IMR-90 (cell line): Measurements from ENCODE around the gene PRR19. TPM values are rescaled to one million over a fixed set of nuclear protein-coding genes. Genes with fewer than 3 reads are reported as not detected.

Experiments
- ATAC-seq: fragments of 200-7000 bp; cut with Tn5 transposase; 2 replicates; pipeline ENCODE4 v1.9.1; 2020; ENCODE audit warnings: low read depth, mild to moderate bottlenecking, moderate library complexity
- BruUV-seq: library from RNA; stranded (reverse); fragments of 400-500 nt; replicated peaks from 2 replicates; lab custom pipeline; 2021; lab: Mats Ljungman, UMichigan
- CTCF ChIA-PET: fragments of 300-600 bp; formaldehyde crosslinking; extraction: SDS; loops from one replicate; lab custom pipeline; 2021; ENCODE audit warnings: antibody characterized with exemption; lab: Yijun Ruan, JAX
- POLR2A ChIA-PET: fragments of 300-600 bp; sonication (Branson Sonifier 250); formaldehyde crosslinking; loops from one replicate; lab custom pipeline; 2022; ENCODE audit warnings: antibody characterized with exemption; ENCODE audit not compliant: unreplicated experiment; lab: Charles Lee
- DNase-seq: peaks from one replicate; pipeline ENCODE4 v3.0.0; 2013
- H2AFZ ChIP-seq: replicated peaks from 2 replicates; pipeline ENCODE3; 2013; ENCODE audit warnings: low read length, mild to moderate bottlenecking; ENCODE audit not compliant: poor library complexity
- H2AK5ac ChIP-seq: 2 replicates; pipeline ENCODE4 v1.6.1; 2013; ENCODE audit warnings: low read depth, low read length, inconsistent platforms
- H2AK9ac ChIP-seq: replicated peaks from 2 replicates; pipeline ENCODE3; 2013; ENCODE audit warnings: mild to moderate bottlenecking, low read depth, low read length, moderate library complexity; ENCODE audit not compliant: poor library complexity
- H2BK120ac ChIP-seq: 2 replicates; pipeline ENCODE4 v1.6.1; 2013; ENCODE audit warnings: low read depth, low read length, inconsistent platforms
- H2BK15ac ChIP-seq: 3 replicates; pipeline ENCODE4 v1.6.1; 2013; ENCODE audit warnings: low read depth, low read length, inconsistent platforms
- H2BK20ac ChIP-seq: 2 replicates; pipeline ENCODE4 v1.6.1; 2013; ENCODE audit warnings: low read depth, mild to moderate bottlenecking, inconsistent platforms, low read length, moderate library complexity
- H2BK5ac ChIP-seq: 2 replicates; pipeline ENCODE4 v1.6.1; 2013; ENCODE audit warnings: mild to moderate bottlenecking, low read depth, low read length, inconsistent platforms; ENCODE audit not compliant: poor library complexity, severe bottlenecking
- H3K14ac ChIP-seq: replicated peaks from 2 replicates; pipeline ENCODE4 v1.6.1; 2013; ENCODE audit warnings: low read depth, low read length, inconsistent platforms
- H3K18ac ChIP-seq: 2 replicates; pipeline ENCODE4 v1.6.1; 2013; ENCODE audit warnings: low read depth, low read length, control low read depth
- H3K23ac ChIP-seq: 2 replicates; pipeline ENCODE4 v1.6.1; 2013; ENCODE audit warnings: low read depth, low read length, inconsistent platforms
- H3K27ac ChIP-seq: 2 replicates; pipeline ENCODE4 v1.5.1; 2013; ENCODE audit warnings: mild to moderate bottlenecking, control low read depth, low read length; ENCODE audit not compliant: insufficient read depth
- H3K27me3 ChIP-seq: 2 replicates; pipeline ENCODE4 v1.6.1; 2013; ENCODE audit warnings: low read length; ENCODE audit not compliant: control insufficient read depth, insufficient read depth
- H3K36me3 ChIP-seq: 2 replicates; pipeline ENCODE4 v1.6.1; 2013; ENCODE audit warnings: low read length, mixed read lengths; ENCODE audit not compliant: control insufficient read depth, insufficient read depth
- H3K4ac ChIP-seq: 2 replicates; pipeline ENCODE4 v1.6.1; 2013; ENCODE audit warnings: low read depth, low read length, inconsistent platforms
- H3K4me1 ChIP-seq: 2 replicates; pipeline ENCODE4 v1.6.1; 2013; ENCODE audit warnings: low read length, mixed read lengths; ENCODE audit not compliant: control insufficient read depth, insufficient read depth
- H3K4me2 ChIP-seq: 2 replicates; pipeline ENCODE4 v1.6.1; 2013; ENCODE audit warnings: low read depth, mild to moderate bottlenecking, control low read depth, low read length, moderate library complexity
- H3K4me3 ChIP-seq: 2 replicates; pipeline ENCODE4 v1.5.1; 2013; ENCODE audit warnings: low read depth, mild to moderate bottlenecking, control low read depth, low read length, moderate library complexity; ENCODE audit not compliant: insufficient read depth
- H3K56ac ChIP-seq: 2 replicates; pipeline ENCODE4 v1.6.1; 2013; ENCODE audit warnings: low read length, inconsistent platforms; ENCODE audit not compliant: insufficient read depth; ENCODE audit errors: extremely low read depth
- H3K79me1 ChIP-seq, 2 experiments: 2 replicates each; pipeline ENCODE4 v1.6.1; 2013; ENCODE audit warnings: low read length in 2 of 2, inconsistent platforms in 1 of 2, low read depth in 1 of 2
- H3K9ac ChIP-seq: 2 replicates; pipeline ENCODE4 v1.6.1; 2013; ENCODE audit warnings: low read depth, low read length, control low read depth
- H3K9me1 ChIP-seq: 2 replicates; pipeline ENCODE4 v1.6.1; 2013; ENCODE audit warnings: low read length, inconsistent platforms; ENCODE audit not compliant: insufficient read depth
- H3K9me3 ChIP-seq: 2 replicates; pipeline ENCODE4 v1.6.1; 2013; ENCODE audit warnings: low read length; ENCODE audit not compliant: control insufficient read depth, insufficient read depth
- H4K20me1 ChIP-seq: 2 replicates; pipeline ENCODE4 v1.6.1; 2013; ENCODE audit warnings: low read length, inconsistent platforms; ENCODE audit not compliant: insufficient read depth
- H4K5ac ChIP-seq: 2 replicates; pipeline ENCODE4 v1.6.1; 2013; ENCODE audit warnings: mild to moderate bottlenecking, low read depth, low read length, control low read depth
- H4K8ac ChIP-seq, 2 experiments: 2 replicates each; pipeline ENCODE4 v1.6.1; 2013; ENCODE audit warnings: low read depth in 2 of 2, low read length in 2 of 2, control low read depth in 1 of 2, inconsistent platforms in 1 of 2
- H4K91ac ChIP-seq: 2 replicates; pipeline ENCODE4 v1.6.1; 2013; ENCODE audit warnings: low read depth, low read length, inconsistent platforms; ENCODE audit not compliant: insufficient read depth
- FOS ChIP-seq: fragments of 150-350 bp; IDR thresholded peaks from 2 replicates; pipeline ENCODE4 v1.6.1; 2016; ENCODE audit warnings: low read depth, low read length
- MAZ ChIP-seq: IDR thresholded peaks from 2 replicates; pipeline ENCODE4 v1.6.1; 2012; ENCODE audit warnings: low read depth, mild to moderate bottlenecking, low read length, improper control_type of control experiment, moderate library complexity, borderline replicate concordance
- NFE2L2 ChIP-seq: fragments of 150-350 bp; IDR thresholded peaks from 2 replicates; pipeline ENCODE4 v1.6.1; 2016; ENCODE audit warnings: low read depth, mild to moderate bottlenecking, low read length
- RCOR1 ChIP-seq: IDR thresholded peaks from 2 replicates; pipeline ENCODE4 v1.6.1; 2012; ENCODE audit warnings: mild to moderate bottlenecking, low read length, improper control_type of control experiment; ENCODE audit not compliant: insufficient replicate concordance
- RFX5 ChIP-seq: IDR thresholded peaks from 2 replicates; pipeline ENCODE4 v1.8.0; 2012; ENCODE audit warnings: low read depth, mild to moderate bottlenecking, low read length, moderate library complexity
- SMC3 ChIP-seq: fragments of 150-350 bp; IDR thresholded peaks from 2 replicates; pipeline ENCODE4 v1.6.1; 2016; ENCODE audit warnings: low read depth, mild to moderate bottlenecking, antibody characterized with exemption, low read length, moderate library complexity
- USF2 ChIP-seq: fragments of 150-350 bp; IDR thresholded peaks from 2 replicates; pipeline ENCODE4 v1.6.1; 2017; ENCODE audit warnings: mild to moderate bottlenecking, antibody characterized with exemption, low read length, low read depth
- WGBS, 2 experiments: methylation state at CpG; one replicate each; pipeline versions ENCODE4 v1.1.5 to v1.1.7; 2013; ENCODE audit warnings: missing lambda C conversion rate in 2 of 2; ENCODE audit not compliant: insufficient read length in 1 of 2; ENCODE audit errors: extremely low coverage in 2 of 2; 5-methylcytosine and 5-hydroxymethylcytosine counted together
- dilution Hi-C: fragments of 300-500 bp; cut with HindIII; formaldehyde crosslinking; loops from one replicate; pipeline ENCODE4 v1.14.3; 2018; ENCODE audit warnings: low sequenced_read_pairs; ENCODE audit not compliant: unreplicated experiment
- in situ Hi-C: fragments of 300-500 bp; cut with MboI; formaldehyde crosslinking; loops from 3 replicates; pipeline ENCODE4 v1.14.3; 2019; ENCODE audit warnings: low sequenced_read_pairs, inconsistent platforms, mixed read lengths
- intact Hi-C: fragments of 100-400 bp; cut with micrococcal nuclease; formaldehyde crosslinking; loops from 2 replicates; pipeline ENCODE4 v1.10.0; 2022
- polyA plus RNA-seq, 3 experiments: library from polyadenylated mRNA; depleted of rRNA; stranded (reverse); fragments of >200 nt; gene quantifications; 2 replicates each; pipeline ENCODE4 v1.2.3, GENCODE V29; 2012; ENCODE audit warnings: low replicate concordance in 1 of 3
- total RNA-seq: library from RNA; depleted of rRNA; stranded (reverse); fragments of >200 nt; gene quantifications from 2 replicates; pipeline ENCODE4 v1.2.3, GENCODE V29; 2012

Gene PRR19
- total and polyA plus RNA-seq, 2 of the 4 experiments (the other 2 are of a cell fraction), result 0.36 to 1.6 TPM

GRCh38 chr19:42353341-42354015, 51.5 kb downstream of the PRR19 start:
- Histone ChIP-seq H3K4me2 (no peak overlapping the region), H2BK120ac (no peak overlapping the region), H3K27me3 (no peaks in the 10 kb centered on the region), H4K8ac (no peak overlapping the region), H3K9me3 (no peaks in the 10 kb centered on the region), H2AK9ac (peak overlapping the region; percentile 28), H2BK20ac (no peak overlapping the region), H2AK5ac (no peak overlapping the region), H3K18ac (no peak overlapping the region), H3K14ac (no peak overlapping the region), H3K9me1 (0 out of 2 replicates have a peak, but pooled peaks cover 4% of the 10 kb centered on the region), H3K36me3 (peaks cover 33% of the 10 kb centered on the region), H3K23ac (no peak overlapping the region), H4K91ac (no peak overlapping the region), H2BK15ac (no peak overlapping the region), H3K4ac (no peak overlapping the region), H3K9ac (no peak overlapping the region), H3K4me1 (no peaks in the 10 kb centered on the region), H2BK5ac (no peak overlapping the region), H3K4me3 (no peak overlapping the region), H2AFZ (no peak overlapping the region), H3K27ac (no peak overlapping the region), H3K79me1 (no peaks in the 10 kb centered on the region), H4K20me1 (no peaks in the 10 kb centered on the region), H3K56ac (no peak overlapping the region), H4K5ac (no peak overlapping the region)
- dilution Hi-C loops, result no loop called here
- TF ChIP-seq RFX5 (no peak), RCOR1 (no peak), SMC3 (no peak), FOS (no peak), USF2 (no peak), NFE2L2 (no peak), MAZ (no peak)
- intact Hi-C loops, result no loop called here
- 95% methylated on average over 7 of the region's 29 CpGs; no CpG with 5 or more reads in 1 of the 2 experiments for WGBS, 2 experiments
- CTCF ChIA-PET, result no interaction called here
- no peak for DNase-seq
- POLR2A ChIA-PET, result no interaction called here
- in situ Hi-C loops, result no loop called here
- TSS peak; percentile 43 for BruUV-seq
- ATAC-seq, result no peak
